ENCODE results near the gene TRIM31.

GRCh38 chr6:30100154-30100553 is 12.7 kb downstream of the TRIM31 start:
- TF ChIP-seq POLR2A (IDR thresholded peaks at IDR 0.05) (no peak), EP300 (IDR thresholded peaks at IDR 0.05) (no peak)
- TF ChIP-seq, protein P1, sequence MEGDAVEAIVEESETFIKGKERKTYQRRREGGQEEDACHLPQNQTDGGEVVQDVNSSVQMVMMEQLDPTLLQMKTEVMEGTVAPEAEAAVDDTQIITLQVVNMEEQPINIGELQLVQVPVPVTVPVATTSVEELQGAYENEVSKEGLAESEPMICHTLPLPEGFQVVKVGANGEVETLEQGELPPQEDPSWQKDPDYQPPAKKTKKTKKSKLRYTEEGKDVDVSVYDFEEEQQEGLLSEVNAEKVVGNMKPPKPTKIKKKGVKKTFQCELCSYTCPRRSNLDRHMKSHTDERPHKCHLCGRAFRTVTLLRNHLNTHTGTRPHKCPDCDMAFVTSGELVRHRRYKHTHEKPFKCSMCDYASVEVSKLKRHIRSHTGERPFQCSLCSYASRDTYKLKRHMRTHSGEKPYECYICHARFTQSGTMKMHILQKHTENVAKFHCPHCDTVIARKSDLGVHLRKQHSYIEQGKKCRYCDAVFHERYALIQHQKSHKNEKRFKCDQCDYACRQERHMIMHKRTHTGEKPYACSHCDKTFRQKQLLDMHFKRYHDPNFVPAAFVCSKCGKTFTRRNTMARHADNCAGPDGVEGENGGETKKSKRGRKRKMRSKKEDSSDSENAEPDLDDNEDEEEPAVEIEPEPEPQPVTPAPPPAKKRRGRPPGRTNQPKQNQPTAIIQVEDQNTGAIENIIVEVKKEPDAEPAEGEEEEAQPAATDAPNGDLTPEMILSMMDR (IDR thresholded peaks at IDR 0.05), result no peak
